IMR-90 (cell line): ENCODE results near the gene ABCA4. TPM values are rescaled to one million over a fixed set of nuclear protein-coding genes. Genes with fewer than 3 reads are reported as not detected.
A peak's percentile ranks its signal among the peaks of the same experiment; 100 is the strongest.

ENCODE experiments used
- ATAC-seq: fragments of 200-7000 bp; cut with Tn5 transposase; 2 replicates; pipeline ENCODE4 v1.9.1; 2020; ENCODE audit warnings: low read depth, mild to moderate bottlenecking, moderate library complexity
- BruUV-seq: library from RNA; stranded (reverse); fragments of 400-500 nt; replicated peaks from 2 replicates; lab custom pipeline; 2021; lab: Mats Ljungman, UMichigan
- CTCF ChIA-PET: fragments of 300-600 bp; formaldehyde crosslinking; extraction: SDS; loops from one replicate; lab custom pipeline; 2021; ENCODE audit warnings: antibody characterized with exemption; lab: Yijun Ruan, JAX
- POLR2A ChIA-PET: fragments of 300-600 bp; sonication (Branson Sonifier 250); formaldehyde crosslinking; loops from one replicate; lab custom pipeline; 2022; ENCODE audit warnings: antibody characterized with exemption; ENCODE audit not compliant: unreplicated experiment; lab: Charles Lee
- DNase-seq: peaks from one replicate; pipeline ENCODE4 v3.0.0; 2013
- H2AFZ ChIP-seq: replicated peaks from 2 replicates; pipeline ENCODE3; 2013; ENCODE audit warnings: low read length, mild to moderate bottlenecking; ENCODE audit not compliant: poor library complexity
- H2AK5ac ChIP-seq: 2 replicates; pipeline ENCODE4 v1.6.1; 2013; ENCODE audit warnings: low read depth, low read length, inconsistent platforms
- H2AK9ac ChIP-seq: replicated peaks from 2 replicates; pipeline ENCODE3; 2013; ENCODE audit warnings: mild to moderate bottlenecking, low read depth, low read length, moderate library complexity; ENCODE audit not compliant: poor library complexity
- H2BK120ac ChIP-seq: 2 replicates; pipeline ENCODE4 v1.6.1; 2013; ENCODE audit warnings: low read depth, low read length, inconsistent platforms
- H2BK15ac ChIP-seq: 3 replicates; pipeline ENCODE4 v1.6.1; 2013; ENCODE audit warnings: low read depth, low read length, inconsistent platforms
- H2BK20ac ChIP-seq: 2 replicates; pipeline ENCODE4 v1.6.1; 2013; ENCODE audit warnings: low read depth, mild to moderate bottlenecking, inconsistent platforms, low read length, moderate library complexity
- H2BK5ac ChIP-seq: 2 replicates; pipeline ENCODE4 v1.6.1; 2013; ENCODE audit warnings: mild to moderate bottlenecking, low read depth, low read length, inconsistent platforms; ENCODE audit not compliant: poor library complexity, severe bottlenecking
- H3K14ac ChIP-seq: replicated peaks from 2 replicates; pipeline ENCODE4 v1.6.1; 2013; ENCODE audit warnings: low read depth, low read length, inconsistent platforms
- H3K18ac ChIP-seq: 2 replicates; pipeline ENCODE4 v1.6.1; 2013; ENCODE audit warnings: low read depth, low read length, control low read depth
- H3K23ac ChIP-seq: 2 replicates; pipeline ENCODE4 v1.6.1; 2013; ENCODE audit warnings: low read depth, low read length, inconsistent platforms
- H3K27ac ChIP-seq: 2 replicates; pipeline ENCODE4 v1.5.1; 2013; ENCODE audit warnings: mild to moderate bottlenecking, control low read depth, low read length; ENCODE audit not compliant: insufficient read depth
- H3K27me3 ChIP-seq: 2 replicates; pipeline ENCODE4 v1.6.1; 2013; ENCODE audit warnings: low read length; ENCODE audit not compliant: control insufficient read depth, insufficient read depth
- H3K36me3 ChIP-seq: 2 replicates; pipeline ENCODE4 v1.6.1; 2013; ENCODE audit warnings: low read length, mixed read lengths; ENCODE audit not compliant: control insufficient read depth, insufficient read depth
- H3K4ac ChIP-seq: 2 replicates; pipeline ENCODE4 v1.6.1; 2013; ENCODE audit warnings: low read depth, low read length, inconsistent platforms
- H3K4me1 ChIP-seq: 2 replicates; pipeline ENCODE4 v1.6.1; 2013; ENCODE audit warnings: low read length, mixed read lengths; ENCODE audit not compliant: control insufficient read depth, insufficient read depth
- H3K4me2 ChIP-seq: 2 replicates; pipeline ENCODE4 v1.6.1; 2013; ENCODE audit warnings: low read depth, mild to moderate bottlenecking, control low read depth, low read length, moderate library complexity
- H3K4me3 ChIP-seq: 2 replicates; pipeline ENCODE4 v1.5.1; 2013; ENCODE audit warnings: low read depth, mild to moderate bottlenecking, control low read depth, low read length, moderate library complexity; ENCODE audit not compliant: insufficient read depth
- H3K56ac ChIP-seq: 2 replicates; pipeline ENCODE4 v1.6.1; 2013; ENCODE audit warnings: low read length, inconsistent platforms; ENCODE audit not compliant: insufficient read depth; ENCODE audit errors: extremely low read depth
- H3K79me1 ChIP-seq, 2 experiments: 2 replicates each; pipeline ENCODE4 v1.6.1; 2013; ENCODE audit warnings: low read length in 2 of 2, inconsistent platforms in 1 of 2, low read depth in 1 of 2
- H3K9ac ChIP-seq: 2 replicates; pipeline ENCODE4 v1.6.1; 2013; ENCODE audit warnings: low read depth, low read length, control low read depth
- H3K9me1 ChIP-seq: 2 replicates; pipeline ENCODE4 v1.6.1; 2013; ENCODE audit warnings: low read length, inconsistent platforms; ENCODE audit not compliant: insufficient read depth
- H3K9me3 ChIP-seq: 2 replicates; pipeline ENCODE4 v1.6.1; 2013; ENCODE audit warnings: low read length; ENCODE audit not compliant: control insufficient read depth, insufficient read depth
- H4K20me1 ChIP-seq: 2 replicates; pipeline ENCODE4 v1.6.1; 2013; ENCODE audit warnings: low read length, inconsistent platforms; ENCODE audit not compliant: insufficient read depth
- H4K5ac ChIP-seq: 2 replicates; pipeline ENCODE4 v1.6.1; 2013; ENCODE audit warnings: mild to moderate bottlenecking, low read depth, low read length, control low read depth
- H4K8ac ChIP-seq, 2 experiments: 2 replicates each; pipeline ENCODE4 v1.6.1; 2013; ENCODE audit warnings: low read depth in 2 of 2, low read length in 2 of 2, control low read depth in 1 of 2, inconsistent platforms in 1 of 2
- H4K91ac ChIP-seq: 2 replicates; pipeline ENCODE4 v1.6.1; 2013; ENCODE audit warnings: low read depth, low read length, inconsistent platforms; ENCODE audit not compliant: insufficient read depth
- BHLHE40 ChIP-seq: fragments of 150-350 bp; IDR thresholded peaks from 2 replicates; pipeline ENCODE4 v1.6.1; 2016; ENCODE audit warnings: mild to moderate bottlenecking, low read depth, low read length
- FOS ChIP-seq: fragments of 150-350 bp; IDR thresholded peaks from 2 replicates; pipeline ENCODE4 v1.6.1; 2016; ENCODE audit warnings: low read depth, low read length
- MAFK ChIP-seq: IDR thresholded peaks from 2 replicates; pipeline ENCODE4 v1.6.1; 2012; ENCODE audit warnings: low read depth, low read length, improper control_type of control experiment
- MAZ ChIP-seq: IDR thresholded peaks from 2 replicates; pipeline ENCODE4 v1.6.1; 2012; ENCODE audit warnings: low read depth, mild to moderate bottlenecking, low read length, improper control_type of control experiment, moderate library complexity, borderline replicate concordance
- MXI1 ChIP-seq: IDR thresholded peaks from 2 replicates; pipeline ENCODE4 v1.6.1; 2012; ENCODE audit warnings: low read depth, mild to moderate bottlenecking, low read length, moderate library complexity, borderline replicate concordance
- RAD21 ChIP-seq: IDR thresholded peaks from 2 replicates; pipeline ENCODE4 v1.6.1; 2012; ENCODE audit warnings: low read length, improper control_type of control experiment
- RCOR1 ChIP-seq: IDR thresholded peaks from 2 replicates; pipeline ENCODE4 v1.6.1; 2012; ENCODE audit warnings: mild to moderate bottlenecking, low read length, improper control_type of control experiment; ENCODE audit not compliant: insufficient replicate concordance
- WGBS, 2 experiments: methylation state at CpG; one replicate each; pipeline versions ENCODE4 v1.1.5 to v1.1.7; 2013; ENCODE audit warnings: missing lambda C conversion rate in 2 of 2; ENCODE audit not compliant: insufficient read length in 1 of 2; ENCODE audit errors: extremely low coverage in 2 of 2; 5-methylcytosine and 5-hydroxymethylcytosine counted together
- dilution Hi-C: fragments of 300-500 bp; cut with HindIII; formaldehyde crosslinking; loops from one replicate; pipeline ENCODE4 v1.14.3; 2018; ENCODE audit warnings: low sequenced_read_pairs; ENCODE audit not compliant: unreplicated experiment
- in situ Hi-C: fragments of 300-500 bp; cut with MboI; formaldehyde crosslinking; loops from 3 replicates; pipeline ENCODE4 v1.14.3; 2019; ENCODE audit warnings: low sequenced_read_pairs, inconsistent platforms, mixed read lengths
- intact Hi-C: fragments of 100-400 bp; cut with micrococcal nuclease; formaldehyde crosslinking; loops from 2 replicates; pipeline ENCODE4 v1.10.0; 2022
- polyA plus RNA-seq, 3 experiments: library from polyadenylated mRNA; depleted of rRNA; stranded (reverse); fragments of >200 nt; gene quantifications; 2 replicates each; pipeline ENCODE4 v1.2.3, GENCODE V29; 2012; ENCODE audit warnings: low replicate concordance in 1 of 3
- total RNA-seq: library from RNA; depleted of rRNA; stranded (reverse); fragments of >200 nt; gene quantifications from 2 replicates; pipeline ENCODE4 v1.2.3, GENCODE V29; 2012
- TF ChIP-seq, protein P1 (sequence below): fragments of 150-350 bp; IDR thresholded peaks from 2 replicates; pipeline ENCODE4 v1.6.1; 2017; ENCODE audit warnings: mild to moderate bottlenecking, antibody characterized with exemption, low read length, low read depth

ABCA4 gene
- total and polyA plus RNA-seq, 2 of the 4 experiments (the other 2 are of a cell fraction): under 0.01 to 0.36 TPM

DNA sequence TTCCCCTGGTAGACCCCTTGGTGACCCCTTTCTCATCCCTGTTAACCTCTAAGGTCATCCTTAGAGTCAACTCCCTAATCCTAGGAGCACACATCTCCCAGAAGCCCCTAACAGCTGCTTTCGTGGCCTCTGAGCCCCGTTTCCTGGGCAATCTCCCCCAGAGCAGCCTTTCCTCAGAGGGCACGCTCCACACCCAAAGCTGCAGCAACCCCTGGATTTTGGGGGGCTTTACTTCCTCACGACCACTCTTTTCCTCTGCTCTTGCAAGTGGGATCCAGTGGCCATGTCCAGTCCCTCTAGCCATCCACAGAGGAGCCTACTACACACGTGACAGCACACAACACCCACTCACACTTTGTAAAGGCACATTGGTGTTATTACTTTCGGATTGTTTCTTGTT, 13.8 kb downstream of the ABCA4 start:
- no peaks in the 10 kb centered on the region for H3K36me3 ChIP-seq
- TF ChIP-seq, protein P1, sequence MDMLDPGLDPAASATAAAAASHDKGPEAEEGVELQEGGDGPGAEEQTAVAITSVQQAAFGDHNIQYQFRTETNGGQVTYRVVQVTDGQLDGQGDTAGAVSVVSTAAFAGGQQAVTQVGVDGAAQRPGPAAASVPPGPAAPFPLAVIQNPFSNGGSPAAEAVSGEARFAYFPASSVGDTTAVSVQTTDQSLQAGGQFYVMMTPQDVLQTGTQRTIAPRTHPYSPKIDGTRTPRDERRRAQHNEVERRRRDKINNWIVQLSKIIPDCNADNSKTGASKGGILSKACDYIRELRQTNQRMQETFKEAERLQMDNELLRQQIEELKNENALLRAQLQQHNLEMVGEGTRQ: no peak
- TF ChIP-seq BHLHE40 (no peak), MAFK (no peak), FOS (no peak), RAD21 (no peak), MXI1 (no peak), RCOR1 (no peak), MAZ (no peak)
- no peak for DNase-seq
- no peak overlapping the region for H3K27ac ChIP-seq
- H4K8ac ChIP-seq: no peak overlapping the region
- in situ Hi-C loops: no loop called here
- no peaks in the 10 kb centered on the region for H3K9me3 ChIP-seq
- H3K4me2 ChIP-seq: no peak overlapping the region
- BruUV-seq: no TSS peak
- ChIA-PET CTCF (no interaction called here), POLR2A (no interaction called here)
- H2BK20ac ChIP-seq: no peak overlapping the region
- no peak overlapping the region for H3K4ac ChIP-seq
- no peak overlapping the region for H4K91ac ChIP-seq
- H2AFZ ChIP-seq: no peak overlapping the region
- dilution Hi-C loops: no loop called here
- 83% methylated on average over 4 of the region's 6 CpGs; no CpG with 5 or more reads in 1 of the 2 experiments for WGBS, 2 experiments
- no peak overlapping the region for H3K9ac ChIP-seq
- no peak overlapping the region for H3K4me3 ChIP-seq
- no peak overlapping the region for H2BK120ac ChIP-seq
- H3K14ac ChIP-seq: 0 out of 2 replicates have a peak overlapping the region, but pooled peaks have one; percentile 35
- H3K56ac ChIP-seq: no peak overlapping the region
- no peak overlapping the region for H4K5ac ChIP-seq
- no peaks in the 10 kb centered on the region for H3K79me1 ChIP-seq
- H3K18ac ChIP-seq: no peak overlapping the region
- no peaks in the 10 kb centered on the region; the same call in 1 of the 2 replicates for H3K4me1 ChIP-seq
- H4K20me1 ChIP-seq: no peaks in the 10 kb centered on the region
- intact Hi-C loops: loop anchor here (5.0 kb wide), 1 partner anchor 35 kb away; no protein-coding TSS in a partner anchor
- H2BK15ac ChIP-seq: no peak overlapping the region
- no peak overlapping the region for H2BK5ac ChIP-seq
- peaks cover 18% of the 10 kb centered on the region for H3K27me3 ChIP-seq
- no peaks in the 10 kb centered on the region for H3K9me1 ChIP-seq
- no peak overlapping the region for H2AK9ac ChIP-seq
- H2AK5ac ChIP-seq: no peak overlapping the region
- no peak overlapping the region for H3K23ac ChIP-seq
- ATAC-seq: no peak
